Stimulated activated CD4-positive, alpha-beta T cell treated with anti-CD3 and anti-CD28 coated beads, Interleukin-2, amount 100 ng/mL, for 48 hours (primary cell): ENCODE results near the gene ALAS1.
A peak's percentile ranks its signal among the peaks of the same experiment; 100 is the strongest.

Experiments
- DNase-seq, 2 donors: peaks; one replicate each; pipeline ENCODE4 v3.0.0-alpha.2; 2020

The ALAS1 gene

GRCh38 chr3:52202384-52203077 is 4.6 kb downstream of the ALAS1 start:
- no peak for DNase-seq

GRCh38 chr3:52203701-52204100 is 5.7 kb downstream of the ALAS1 start:
- DNase-seq, result no peak

- no peak for DNase-seq
Measured at GRCh38 chr3:52204337-52205073, 6.5 kb downstream of the ALAS1 start.

GRCh38 chr3:52205727-52206372 is 7.9 kb downstream of the ALAS1 start:
- no peak for DNase-seq

GRCh38 chr3:52208556-52208955 is 10.6 kb downstream of the ALAS1 start:
- no peak for DNase-seq

GRCh38 chr3:52210037-52210436 is 12.1 kb downstream of the ALAS1 start:
- DNase-seq, result no peak

GRCh38 chr3:52210550-52211046 is 12.6 kb downstream of the ALAS1 start:
- no peak for DNase-seq

GRCh38 chr3:52211268-52211891 is 13.4 kb downstream of the ALAS1 start:
- DNase-seq, result no peak

GRCh38 chr3:52213005-52213404 is 15.0 kb downstream of the ALAS1 start:
- no peak for DNase-seq

GRCh38 chr3:52213901-52214300 is 15.9 kb downstream of the ALAS1 start:
- no peak for DNase-seq

- no peak for DNase-seq
Measured at GRCh38 chr3:52215351-52215750, 17.4 kb downstream of the ALAS1 start.

GRCh38 chr3:52216585-52217408 is 18.8 kb downstream of the ALAS1 start:
- no peak for DNase-seq

GRCh38 chr3:52217409-52217805 is 19.4 kb downstream of the ALAS1 start:
- no peak for DNase-seq

GRCh38 chr3:52218026-52218425 is 20.1 kb downstream of the ALAS1 start:
- no peak for DNase-seq

- no peak for DNase-seq
Measured at GRCh38 chr3:52218454-52218853, 20.5 kb downstream of the ALAS1 start.

- no peak for DNase-seq
Measured at GRCh38 chr3:52218937-52219650, 21.1 kb downstream of the ALAS1 start.

- peak; percentile 94 to 97 for DNase-seq
Measured at GRCh38 chr3:52220380-52221026, 22.5 kb downstream of the ALAS1 start.

GRCh38 chr3:52221141-52221562 is 23.2 kb downstream of the ALAS1 start:
- no peak for DNase-seq

GRCh38 chr3:52221563-52222318 is 23.8 kb downstream of the ALAS1 start:
- no peak for DNase-seq
